Stomach smooth muscle (tissue), 2 donors: Measurements from ENCODE around the gene YIF1B.
"Not testable (repeated sequence)": the region's sequence is repeated elsewhere in the genome, so short reads cannot be mapped to it uniquely, and the experiment has no call there.

Experiments
- H3K27ac ChIP-seq: one replicate; pipeline ENCODE4 v1.7.0; 2013; ENCODE audit warnings: mild to moderate bottlenecking, low read length, inconsistent platforms
- H3K27me3 ChIP-seq, 2 donors: one replicate each; pipeline ENCODE4 v1.7.0; 2013; ENCODE audit warnings: low read length in 2 of 2; ENCODE audit not compliant: insufficient read depth in 2 of 2, control insufficient read depth in 1 of 2
- H3K36me3 ChIP-seq, 2 donors: one replicate each; pipeline ENCODE4 v1.7.0; 2013; ENCODE audit warnings: low read length in 2 of 2; ENCODE audit not compliant: control insufficient read depth in 2 of 2, insufficient read depth in 2 of 2
- H3K4me1 ChIP-seq: one replicate; pipeline ENCODE4 v1.7.0; 2013; ENCODE audit warnings: low read length; ENCODE audit not compliant: control insufficient read depth, insufficient read depth
- H3K4me3 ChIP-seq, 2 donors: one replicate each; pipeline ENCODE4 v1.7.0; 2013; ENCODE audit warnings: low read length in 2 of 2
- H3K9ac ChIP-seq, 2 donors: one replicate each; pipeline ENCODE4 v1.7.0; 2013; ENCODE audit warnings: low read length in 2 of 2, mild to moderate bottlenecking in 1 of 2
- H3K9me3 ChIP-seq, 2 donors: one replicate each; pipeline ENCODE4 v1.7.0; 2013; ENCODE audit warnings: low read length in 2 of 2; ENCODE audit not compliant: control insufficient read depth in 2 of 2
- donor health status: healthy.
- donor health status: Pancreatic carcinoma.

The YIF1B gene

DNA sequence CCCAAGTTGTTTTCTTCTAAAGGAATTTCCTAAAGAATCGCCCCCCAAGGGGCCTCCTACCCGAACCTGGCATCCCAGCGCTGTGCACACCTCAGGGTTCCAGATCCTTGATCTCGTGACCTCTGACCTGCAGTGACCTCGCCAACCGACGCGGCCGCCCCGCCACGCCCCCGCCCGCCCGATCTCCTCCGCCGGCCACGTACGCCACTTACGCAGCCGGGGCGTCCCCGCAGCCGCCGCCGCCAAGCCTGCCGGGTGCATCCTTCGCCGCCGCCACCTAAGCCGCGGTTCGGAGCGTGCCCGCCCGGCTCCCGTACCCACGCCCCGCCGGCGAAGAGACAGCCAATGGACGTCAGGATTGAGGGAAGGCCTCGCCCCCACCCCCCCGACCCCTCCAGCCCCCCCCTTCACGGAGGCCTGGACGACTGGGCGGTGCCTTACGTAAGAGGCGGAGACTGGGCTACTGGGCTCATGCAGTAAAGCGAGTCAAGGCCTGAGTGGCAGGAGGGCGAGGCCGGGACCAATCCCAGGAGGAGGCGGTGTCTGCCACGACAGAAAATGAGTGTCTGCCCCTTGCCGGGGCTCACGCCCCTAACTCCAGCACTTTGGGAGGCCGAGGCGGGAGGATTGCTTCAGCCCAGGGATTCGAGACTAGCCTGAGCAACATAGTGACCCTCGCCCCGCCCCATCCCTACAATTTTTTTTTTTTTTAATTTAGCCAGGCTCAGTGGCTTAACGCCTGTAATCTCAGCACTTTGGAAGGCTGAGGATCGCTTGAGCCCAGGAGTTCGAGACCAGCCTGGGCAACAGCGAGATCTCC lies at the start of gene YIF1B:
Gene YIF1B (minus strand): TSS at position 291 of the 820 bp plus-strand sequence. CDS start 30 bp downstream, at position 261.
- Histone ChIP-seq H3K36me3 (no peaks in the 10 kb centered on the region), H3K4me1 (peaks cover 36% of the 10 kb centered on the region), H3K27ac (peak within 1 kb of the TSS; percentile 76), H3K27me3 (no peaks in the 10 kb centered on the region), H3K9ac (peak within 1 kb of the TSS; percentile 79 to 81), H3K4me3 (peak within 1 kb of the TSS; percentile 83 to 88), H3K9me3 (no peaks in the 10 kb centered on the region)

GRCh38 chr19:38362946-38363688 lies 47.4 kb upstream of the YIF1B start:
- H3K27me3 ChIP-seq, result peaks cover 24 to 31% of the 10 kb centered on the region in 2 donors
- H3K4me1 ChIP-seq, result peaks cover 14% of the 10 kb centered on the region
- not testable (repeated sequence) for H3K27ac ChIP-seq, H3K9ac ChIP-seq, H3K36me3 ChIP-seq, H3K9me3 ChIP-seq
- peak overlapping the region in 1 of 2 donors; percentile 75 for H3K4me3 ChIP-seq

GRCh38 chr19:38362076-38362945 lies 46.6 kb upstream of the YIF1B start:
- H3K9ac ChIP-seq, result no peak overlapping the region

GRCh38 chr19:38361633-38362075 lies 45.9 kb upstream of the YIF1B start:
- peak overlapping the region in 1 of 2 donors; percentile 22 for H3K9ac ChIP-seq
- H3K9me3 ChIP-seq, result no peaks in the 10 kb centered on the region
- H3K27ac ChIP-seq, result no peak overlapping the region
- no peaks in the 10 kb centered on the region for H3K36me3 ChIP-seq
- peaks cover 14% of the 10 kb centered on the region for H3K4me1 ChIP-seq
- peak overlapping the region; percentile 59 to 75 for H3K4me3 ChIP-seq
- peaks cover 24 to 28% of the 10 kb centered on the region in 2 donors for H3K27me3 ChIP-seq

More at GRCh38 chr19:38362076-38362945, 46.6 kb upstream of the YIF1B start:
- H3K4me1 ChIP-seq, result peaks cover 14% of the 10 kb centered on the region
- no peak overlapping the region for H3K27ac ChIP-seq
- no peaks in the 10 kb centered on the region for H3K36me3 ChIP-seq
- H3K27me3 ChIP-seq, result peaks cover 24 to 31% of the 10 kb centered on the region in 2 donors
- peak overlapping the region; percentile 59 to 75 for H3K4me3 ChIP-seq
- H3K9me3 ChIP-seq, result no peaks in the 10 kb centered on the region

- no peaks in the 10 kb centered on the region for H3K9me3 ChIP-seq
- H3K36me3 ChIP-seq, result no peaks in the 10 kb centered on the region
- peak overlapping the region in 1 of 2 donors; percentile 22 for H3K9ac ChIP-seq
- H3K4me3 ChIP-seq, result peak overlapping the region; percentile 52 to 75
- H3K4me1 ChIP-seq, result peaks cover 14% of the 10 kb centered on the region
- H3K27ac ChIP-seq, result no peak overlapping the region
- peaks cover 29 to 34% of the 10 kb centered on the region in 2 donors for H3K27me3 ChIP-seq
These were observed 45.3 kb upstream of the YIF1B start for GRCh38 chr19:38360839-38361631.

- H3K4me1 ChIP-seq, result peaks cover 14% of the 10 kb centered on the region
- peaks cover 29 to 35% of the 10 kb centered on the region in 2 donors for H3K27me3 ChIP-seq
- no peaks in the 10 kb centered on the region for H3K9me3 ChIP-seq
- no peak overlapping the region for H3K27ac ChIP-seq
- no peak overlapping the region for H3K9ac ChIP-seq
- no peaks in the 10 kb centered on the region for H3K36me3 ChIP-seq
- no peak overlapping the region for H3K4me3 ChIP-seq
These were observed 44.6 kb upstream of the YIF1B start for GRCh38 chr19:38360351-38360750.

DNA sequence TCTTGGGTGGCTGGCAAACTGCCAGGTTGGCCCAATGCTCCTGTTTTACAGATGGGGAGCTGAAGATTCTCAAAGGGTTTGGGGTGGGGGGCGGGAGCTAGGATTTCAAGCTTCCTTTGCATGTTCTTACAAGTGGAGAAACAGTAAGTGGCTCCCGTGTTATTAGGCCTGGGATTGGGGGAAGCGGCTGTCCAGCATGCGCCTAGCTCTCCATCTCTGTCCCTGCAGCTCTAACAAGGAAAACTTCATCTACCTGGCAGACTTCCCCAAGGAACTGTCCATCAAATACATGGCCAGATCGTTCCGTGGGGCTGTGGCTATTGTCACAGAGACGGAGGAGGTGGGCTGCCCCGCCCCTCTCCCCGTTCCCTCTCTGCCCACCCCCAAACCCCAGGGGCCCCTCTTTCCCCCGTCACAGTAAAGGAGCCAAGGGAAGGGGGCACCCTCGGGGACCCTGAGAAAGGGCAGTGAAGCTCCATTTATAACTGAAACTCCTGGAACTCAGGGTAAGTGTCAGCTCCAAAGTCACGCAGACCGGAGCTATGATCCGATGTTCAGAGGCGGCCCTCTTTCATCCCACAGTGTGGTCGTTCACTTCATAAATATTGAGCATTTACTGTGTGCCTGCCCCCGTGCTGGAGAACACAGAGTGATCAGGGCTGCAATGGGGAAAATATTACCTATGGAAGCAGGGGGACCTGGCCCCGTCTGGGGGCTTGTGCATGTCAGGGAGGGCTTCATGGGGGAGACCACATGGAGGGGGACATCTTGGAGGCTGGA lies 43.7 kb upstream of the YIF1B start:
- H3K27me3 ChIP-seq, result peaks cover 29 to 32% of the 10 kb centered on the region in 2 donors
- H3K4me1 ChIP-seq, result peaks cover 14% of the 10 kb centered on the region

DNA sequence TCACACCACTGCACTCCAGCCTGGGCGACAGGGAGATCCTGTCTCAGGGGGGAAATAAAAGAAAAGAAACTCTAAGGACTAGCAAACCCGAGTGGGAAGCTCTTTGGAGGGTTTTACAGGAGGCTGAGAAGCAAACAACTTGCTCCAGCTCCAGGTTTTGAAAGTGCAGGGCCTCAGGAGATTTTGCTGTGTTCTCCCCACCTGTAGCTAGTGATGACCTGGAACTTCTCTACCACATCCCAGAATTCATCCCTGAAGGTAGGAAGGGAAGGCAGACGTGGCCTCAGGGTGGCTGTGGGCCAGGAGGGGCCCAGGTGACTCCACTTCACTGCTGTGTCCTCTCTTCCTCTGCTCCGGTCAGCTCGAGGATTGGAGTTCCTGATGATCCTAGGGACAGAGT lies 42.3 kb upstream of the YIF1B start:
- H3K4me3 ChIP-seq, result no peak overlapping the region
- H3K27me3 ChIP-seq, result peaks cover 33 to 36% of the 10 kb centered on the region in 2 donors
- no peaks in the 10 kb centered on the region for H3K9me3 ChIP-seq
- peaks cover 14% of the 10 kb centered on the region for H3K4me1 ChIP-seq
- H3K9ac ChIP-seq, result no peak overlapping the region
- no peak overlapping the region for H3K27ac ChIP-seq
- no peaks in the 10 kb centered on the region for H3K36me3 ChIP-seq

More for the DNA sequence above, 43.7 kb upstream of the YIF1B start:
- Histone ChIP-seq H3K36me3 (no peaks in the 10 kb centered on the region), H3K9ac (no peak overlapping the region), H3K27ac (no peak overlapping the region), H3K4me3 (no peak overlapping the region), H3K9me3 (no peaks in the 10 kb centered on the region)
